T-helper 1 cell (primary cell): ENCODE measurements around the gene HMCN2.

Experiments
- DNase-seq, 5 donors: peaks; one replicate each; pipeline ENCODE4 v3.0.0-alpha.2; 2012 to 2020

Gene HMCN2

DNA sequence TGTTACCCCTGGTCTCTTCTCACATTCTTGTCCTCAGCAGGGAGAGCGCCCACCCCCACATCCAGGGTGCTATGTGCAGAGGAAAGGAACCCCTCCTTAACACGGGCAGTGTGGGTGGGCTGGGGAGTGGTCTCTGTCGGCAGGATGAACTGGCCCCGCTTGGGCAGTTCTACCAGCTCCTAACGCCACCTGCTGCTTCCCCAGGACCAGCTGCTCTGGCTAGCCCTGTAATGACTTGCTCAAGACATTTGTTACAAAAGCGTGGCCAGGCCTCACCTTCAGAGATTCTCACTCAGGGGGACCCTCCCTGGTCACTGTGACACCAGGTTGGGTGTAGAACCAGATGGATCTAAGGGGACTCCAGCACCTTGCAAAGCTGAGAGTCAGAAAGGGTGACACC lies 82.4 kb downstream of the HMCN2 start:
- DNase-seq: no peak

DNA sequence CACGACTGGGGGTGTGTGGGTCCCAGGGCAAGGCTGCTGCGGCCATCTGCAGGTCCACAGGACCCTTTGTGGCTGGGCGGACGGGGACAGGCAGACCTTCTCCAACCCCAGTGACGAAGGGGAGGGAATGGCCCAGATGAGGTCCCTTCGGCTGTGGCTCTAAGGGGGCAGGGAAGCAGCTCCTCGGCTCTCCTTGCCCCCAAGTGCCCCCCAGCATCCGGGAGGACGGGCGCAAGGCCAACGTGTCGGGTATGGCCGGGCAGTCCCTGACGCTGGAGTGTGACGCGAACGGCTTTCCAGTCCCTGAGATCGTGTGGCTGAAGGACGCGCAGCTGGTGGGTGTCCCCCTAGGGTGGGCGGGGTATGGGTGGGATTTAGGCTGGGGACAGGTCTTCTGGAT lies 82.8 kb downstream of the HMCN2 start:
- no peak for DNase-seq

DNA sequence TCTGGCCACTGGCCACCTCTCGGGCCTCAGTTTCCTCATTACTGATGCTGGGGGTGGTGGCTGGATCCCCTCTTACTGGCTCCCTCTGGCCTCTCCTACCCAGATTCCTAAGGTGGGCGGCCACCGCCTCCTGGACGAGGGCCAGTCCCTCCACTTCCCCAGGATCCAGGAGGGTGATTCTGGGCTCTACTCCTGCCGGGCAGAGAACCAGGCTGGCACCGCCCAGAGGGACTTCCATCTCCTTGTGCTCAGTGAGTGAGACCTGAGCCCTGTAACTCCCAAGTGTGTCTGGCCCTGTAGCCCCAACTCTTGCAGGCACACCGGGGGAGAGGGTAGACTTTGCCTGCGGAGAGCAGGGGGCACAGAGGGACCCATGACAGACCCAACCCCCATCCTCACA lies 83.3 kb downstream of the HMCN2 start:
- DNase-seq: no peak

DNA sequence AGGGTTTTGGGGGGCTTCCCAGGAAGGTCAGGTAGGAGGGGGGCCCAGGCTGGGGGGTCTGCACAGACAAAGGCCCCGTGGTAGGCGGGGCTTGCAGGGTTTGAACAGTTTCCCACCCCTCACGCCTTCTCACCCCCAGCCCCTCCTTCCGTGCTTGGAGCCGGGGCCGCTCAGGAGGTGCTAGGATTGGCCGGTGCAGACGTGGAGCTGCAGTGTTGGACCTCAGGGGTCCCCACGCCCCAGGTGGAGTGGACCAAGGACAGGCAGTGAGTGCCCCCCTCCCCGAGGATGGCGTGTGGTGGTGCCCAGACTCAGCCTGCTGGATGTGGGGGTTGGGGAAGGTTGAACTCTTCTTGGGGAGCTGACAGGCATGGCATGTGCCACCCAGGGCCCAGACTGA lies 83.8 kb downstream of the HMCN2 start:
- DNase-seq: no peak

DNA sequence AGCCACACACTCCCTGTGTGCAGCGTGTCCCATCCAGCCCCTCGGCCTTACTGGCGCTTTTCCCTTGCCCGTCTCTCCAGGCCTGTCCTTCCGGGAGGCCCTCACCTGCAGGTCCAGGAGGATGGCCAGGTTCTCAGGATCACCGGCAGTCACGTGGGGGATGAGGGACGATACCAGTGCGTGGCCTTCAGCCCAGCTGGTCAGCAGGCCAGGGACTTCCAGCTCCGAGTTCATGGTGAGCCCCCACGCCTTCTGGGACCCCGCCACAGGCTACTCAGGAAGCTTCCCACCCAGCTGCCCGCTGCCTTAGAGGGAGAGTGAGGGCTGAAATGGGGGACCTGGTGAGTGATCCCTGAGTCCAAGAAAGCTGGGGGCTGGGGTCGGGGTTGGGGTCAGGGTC lies 85.8 kb downstream of the HMCN2 start:
- DNase-seq: no peak

DNA sequence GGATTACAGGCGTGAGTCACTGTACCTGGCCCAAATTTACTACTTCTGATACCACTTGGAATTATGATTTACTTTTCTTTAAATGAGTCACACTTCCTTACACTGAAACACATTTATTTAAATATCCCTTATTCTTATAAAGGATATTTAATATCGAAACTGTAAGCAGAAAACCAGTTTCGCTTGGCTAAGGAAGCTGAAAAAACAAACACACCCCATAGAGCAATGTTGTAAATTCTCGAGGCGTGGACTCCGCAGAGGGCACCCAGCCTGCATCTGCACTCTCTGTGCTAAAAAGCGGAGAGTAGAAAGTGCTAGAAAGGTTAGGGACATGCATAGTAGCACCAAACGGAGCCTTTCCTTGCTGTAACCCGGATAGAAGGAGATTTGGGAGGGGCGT lies 86.5 kb downstream of the HMCN2 start:
- DNase-seq: no peak

DNA sequence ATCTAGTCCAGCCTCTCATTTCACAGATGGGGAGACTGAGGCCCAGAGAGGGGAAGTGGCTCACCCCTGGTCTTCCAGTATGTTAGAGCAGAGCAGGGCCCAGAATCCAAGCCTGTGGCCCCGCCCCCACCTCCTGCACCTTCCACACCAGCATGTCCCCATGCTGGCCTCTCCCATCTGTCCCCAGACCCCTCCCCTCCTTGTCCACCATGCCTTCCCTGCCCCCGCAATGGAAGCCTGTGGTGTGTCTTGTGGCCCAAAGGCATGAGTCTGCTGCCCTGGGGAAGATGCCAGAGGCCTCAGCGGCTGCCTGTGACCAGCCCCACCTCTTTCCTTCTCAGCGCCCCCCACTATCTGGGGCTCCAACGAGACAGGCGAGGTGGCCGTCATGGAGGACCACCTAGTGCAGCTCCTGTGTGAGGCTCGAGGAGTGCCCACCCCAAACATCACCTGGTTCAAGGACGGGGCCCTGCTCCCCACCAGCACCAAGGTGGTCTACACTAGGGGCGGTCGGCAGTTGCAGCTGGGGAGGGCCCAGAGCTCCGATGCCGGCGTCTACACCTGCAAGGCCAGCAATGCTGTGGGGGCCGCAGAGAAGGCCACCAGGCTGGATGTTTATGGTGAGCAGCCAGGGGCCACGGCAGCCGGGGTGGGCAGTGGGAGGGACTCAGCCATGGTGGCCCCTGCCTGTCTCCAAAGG lies 87.2 kb downstream of the HMCN2 start:
- no peak for DNase-seq

DNA sequence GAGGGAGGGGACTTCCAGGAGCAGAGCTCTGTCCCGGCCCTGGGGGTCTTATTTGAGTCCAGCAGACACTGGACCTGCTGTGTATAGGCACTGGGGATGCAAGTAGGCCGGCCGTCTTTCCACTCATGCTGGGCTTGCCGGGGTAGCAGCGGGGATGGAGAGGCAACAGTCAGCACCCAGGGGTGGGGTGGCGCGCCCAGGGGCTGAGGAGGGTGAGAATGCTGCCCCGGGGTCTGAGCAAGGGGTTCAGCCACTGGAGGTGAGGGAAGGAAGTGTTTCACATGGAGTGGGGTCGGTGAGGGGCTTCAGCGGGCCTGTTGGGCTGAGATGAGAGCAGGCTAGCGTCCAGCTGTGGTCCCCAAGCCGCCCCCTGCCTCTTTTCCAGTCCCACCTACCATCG lies 88.8 kb downstream of the HMCN2 start:
- DNase-seq: no peak

DNA sequence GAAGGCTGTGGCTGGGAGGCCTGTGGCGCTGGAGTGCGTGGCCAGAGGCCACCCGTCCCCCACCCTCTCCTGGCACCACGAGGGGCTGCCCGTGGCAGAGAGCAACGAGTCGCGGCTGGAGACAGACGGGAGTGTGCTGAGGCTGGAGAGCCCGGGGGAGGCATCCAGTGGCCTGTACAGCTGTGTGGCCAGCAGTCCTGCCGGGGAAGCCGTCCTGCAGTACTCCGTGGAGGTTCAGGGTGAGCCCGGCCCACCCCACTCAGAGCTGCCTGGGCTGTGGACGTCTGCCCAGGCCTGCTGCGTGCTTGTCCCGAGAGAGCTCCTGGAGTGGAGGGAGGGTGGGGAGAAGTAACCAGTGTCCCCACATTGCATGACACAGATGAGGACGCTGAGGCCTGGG lies 89.2 kb downstream of the HMCN2 start:
- no peak for DNase-seq

DNA sequence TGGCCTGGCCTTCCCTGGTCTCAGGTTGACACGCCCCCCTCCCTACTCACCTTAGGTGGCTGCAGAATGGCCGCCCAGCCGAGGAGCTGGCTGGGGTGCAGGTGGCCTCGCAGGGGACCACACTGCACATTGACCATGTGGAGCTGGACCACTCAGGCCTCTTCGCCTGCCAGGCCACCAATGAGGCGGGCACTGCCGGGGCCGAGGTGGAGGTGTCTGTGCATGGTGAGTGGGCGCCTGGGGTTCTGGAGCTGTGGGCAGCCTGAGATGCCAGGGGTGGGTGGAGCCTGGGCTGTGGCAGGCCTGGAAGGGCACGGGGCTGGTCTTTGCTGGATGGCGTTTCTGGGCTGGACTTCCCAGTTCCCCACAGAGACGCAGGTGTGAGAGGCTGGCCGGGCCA lies 90.5 kb downstream of the HMCN2 start:
- no peak for DNase-seq

DNA sequence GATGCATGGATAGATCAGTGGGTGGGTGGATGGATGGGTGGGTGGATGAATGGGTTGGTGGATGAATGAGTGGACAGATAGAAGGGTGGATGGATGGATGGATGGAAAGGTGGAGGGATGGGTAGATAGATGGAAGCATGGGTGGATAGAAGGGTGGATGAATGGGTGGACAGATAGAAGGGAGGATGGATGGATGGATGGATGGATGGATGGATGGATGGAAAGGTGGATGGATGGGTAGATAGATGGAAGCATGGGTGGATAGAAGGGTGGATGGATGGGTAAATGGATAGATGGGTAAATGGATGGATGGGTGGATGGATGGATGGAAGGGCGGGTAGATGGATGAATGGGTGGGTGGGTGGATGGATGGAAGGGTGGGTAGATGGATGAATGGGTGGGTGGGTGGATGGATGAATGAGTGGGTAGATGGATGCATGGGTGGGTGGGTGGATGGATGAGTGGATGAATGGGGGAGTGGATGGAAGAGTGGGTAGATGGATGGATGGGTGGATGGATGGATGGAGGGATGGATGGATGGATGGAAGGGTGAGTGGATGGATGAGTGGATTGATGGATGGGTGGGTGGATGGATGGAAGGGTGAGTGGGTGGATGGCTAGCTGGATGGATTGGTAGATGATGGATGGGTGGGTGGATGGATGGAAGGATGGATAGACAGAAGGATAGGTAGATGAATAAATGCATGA lies 91.5 kb downstream of the HMCN2 start:
- no peak for DNase-seq

DNA sequence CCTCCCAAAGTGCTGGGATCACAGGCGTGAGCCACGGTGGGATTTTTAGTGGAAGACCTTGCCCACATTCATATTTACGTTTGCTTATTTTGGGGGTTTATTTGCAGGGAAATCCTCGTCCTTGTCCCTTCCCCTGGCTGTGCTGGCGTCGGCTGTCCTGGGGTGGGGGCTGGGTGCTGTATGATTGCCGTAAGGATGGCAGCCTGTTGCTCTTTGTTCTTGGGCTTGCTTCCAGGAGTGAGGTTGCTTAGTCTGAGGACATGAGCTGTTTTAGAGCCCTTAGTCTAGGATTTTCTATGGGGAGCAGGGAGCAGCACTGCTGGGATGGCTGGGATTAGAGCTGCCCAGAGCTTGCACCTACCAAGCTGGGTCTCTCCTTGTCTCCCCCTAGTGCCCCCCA lies 93.4 kb downstream of the HMCN2 start:
- no peak for DNase-seq

DNA sequence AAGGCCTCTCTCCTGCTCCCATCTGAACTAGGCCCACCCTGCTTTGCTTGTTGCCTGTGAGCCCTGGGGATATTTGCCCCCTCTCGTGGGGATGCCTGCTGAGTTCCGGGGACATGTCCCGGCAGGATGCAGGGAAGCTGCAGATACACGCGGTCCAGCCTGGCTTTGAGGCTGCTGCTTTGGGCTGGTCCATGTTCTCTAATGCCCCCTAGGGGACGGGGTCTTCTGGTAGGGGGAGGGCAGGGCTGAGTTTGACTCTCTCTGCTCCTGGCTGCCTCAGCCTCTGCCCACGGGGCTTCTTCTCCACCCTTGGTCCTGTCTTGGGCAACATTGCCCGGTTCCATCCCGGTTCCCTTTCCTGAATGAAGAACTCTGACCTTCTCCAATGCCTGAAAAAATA lies 94.3 kb downstream of the HMCN2 start:
- no peak for DNase-seq

DNA sequence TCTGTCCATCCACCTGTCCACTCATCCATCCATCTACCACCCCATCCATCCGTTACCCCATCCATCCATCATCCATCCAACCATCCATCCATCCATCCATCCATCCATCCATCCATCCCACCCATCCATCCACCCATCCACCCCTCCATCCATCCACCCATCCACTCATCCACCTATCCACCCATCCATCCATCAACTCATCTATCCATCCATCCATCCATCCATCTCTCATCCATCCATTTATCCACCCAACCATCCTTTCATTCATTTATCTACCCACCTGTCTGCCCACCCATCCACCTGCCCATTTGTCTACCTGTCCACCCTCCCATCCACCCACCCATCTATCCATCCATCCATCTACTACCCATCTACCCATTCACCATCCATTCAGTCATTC lies 95.1 kb downstream of the HMCN2 start:
- no peak for DNase-seq

DNA sequence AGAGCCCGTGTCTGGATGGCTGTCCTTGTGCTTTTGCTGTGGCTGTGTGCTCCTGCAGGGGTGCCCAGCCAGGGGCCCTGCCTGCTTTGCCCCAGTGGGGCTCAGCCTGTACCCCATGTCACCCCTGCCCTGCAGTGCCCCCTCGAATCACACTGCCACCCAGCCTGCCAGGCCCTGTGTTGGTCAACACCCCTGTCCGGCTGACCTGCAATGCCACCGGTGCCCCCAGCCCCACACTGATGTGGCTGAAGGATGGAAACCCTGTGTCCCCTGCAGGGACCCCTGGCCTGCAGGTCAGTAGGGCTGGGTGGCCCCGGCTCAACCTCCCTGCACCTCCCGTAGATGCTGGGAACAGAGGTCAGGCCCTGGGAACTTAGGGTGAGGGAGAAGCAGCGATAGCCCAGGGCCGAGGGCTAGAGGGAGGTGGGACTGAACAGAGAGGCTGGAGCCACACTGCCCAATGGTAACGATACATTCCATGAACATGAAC lies 96.4 kb downstream of the HMCN2 start:
- DNase-seq: no peak

DNA sequence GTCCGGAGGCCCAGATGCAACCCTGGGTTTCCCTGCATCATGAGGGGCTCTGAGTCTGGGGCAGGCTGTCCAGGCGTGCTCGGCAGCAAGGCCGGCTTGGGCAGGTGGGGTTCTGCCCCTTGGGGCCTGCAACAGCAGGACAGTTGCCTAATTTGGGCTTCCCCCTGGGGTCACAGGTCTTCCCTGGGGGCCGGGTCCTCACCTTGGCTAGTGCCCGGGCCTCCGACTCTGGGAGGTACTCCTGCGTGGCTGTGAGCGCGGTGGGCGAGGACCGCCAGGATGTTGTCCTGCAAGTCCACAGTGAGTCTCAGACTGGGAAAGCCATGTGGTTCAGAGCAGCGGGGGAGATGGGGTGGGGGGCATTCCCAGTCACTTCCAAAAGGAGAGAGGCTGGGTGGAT lies 97.1 kb downstream of the HMCN2 start:
- DNase-seq: no peak

DNA sequence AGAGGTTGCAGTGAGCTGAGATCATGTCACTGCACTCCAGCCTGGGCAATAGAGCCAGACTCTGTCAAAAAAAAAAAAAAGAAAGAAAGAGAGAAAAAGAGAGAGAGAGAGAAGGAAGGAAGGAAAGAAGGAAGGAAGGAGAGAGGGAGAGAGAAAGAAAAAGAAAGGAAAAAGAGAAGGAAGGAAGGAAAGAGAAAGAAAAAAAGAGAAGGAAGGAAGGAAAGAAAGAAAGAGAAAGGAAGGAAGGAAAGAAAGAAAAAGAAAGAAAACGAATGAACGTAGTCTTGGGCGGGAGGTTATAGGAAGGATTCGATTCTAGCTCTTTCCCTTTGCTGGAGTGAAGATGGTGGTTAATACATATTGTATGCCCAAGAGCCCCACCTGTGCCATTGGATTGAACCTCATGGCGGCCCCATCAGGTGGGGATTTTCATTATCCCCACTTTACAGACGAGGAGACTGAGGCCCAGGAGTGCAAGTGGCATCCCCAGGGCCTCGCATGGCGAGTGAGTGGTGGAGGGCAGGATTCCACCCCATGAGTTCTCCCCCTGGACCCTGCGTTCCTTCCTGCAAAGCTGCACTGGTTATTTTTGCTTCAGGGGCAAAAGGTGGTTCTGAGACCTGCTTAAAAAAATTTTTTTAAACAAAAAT lies 98.3 kb downstream of the HMCN2 start:
- DNase-seq: no peak

DNA sequence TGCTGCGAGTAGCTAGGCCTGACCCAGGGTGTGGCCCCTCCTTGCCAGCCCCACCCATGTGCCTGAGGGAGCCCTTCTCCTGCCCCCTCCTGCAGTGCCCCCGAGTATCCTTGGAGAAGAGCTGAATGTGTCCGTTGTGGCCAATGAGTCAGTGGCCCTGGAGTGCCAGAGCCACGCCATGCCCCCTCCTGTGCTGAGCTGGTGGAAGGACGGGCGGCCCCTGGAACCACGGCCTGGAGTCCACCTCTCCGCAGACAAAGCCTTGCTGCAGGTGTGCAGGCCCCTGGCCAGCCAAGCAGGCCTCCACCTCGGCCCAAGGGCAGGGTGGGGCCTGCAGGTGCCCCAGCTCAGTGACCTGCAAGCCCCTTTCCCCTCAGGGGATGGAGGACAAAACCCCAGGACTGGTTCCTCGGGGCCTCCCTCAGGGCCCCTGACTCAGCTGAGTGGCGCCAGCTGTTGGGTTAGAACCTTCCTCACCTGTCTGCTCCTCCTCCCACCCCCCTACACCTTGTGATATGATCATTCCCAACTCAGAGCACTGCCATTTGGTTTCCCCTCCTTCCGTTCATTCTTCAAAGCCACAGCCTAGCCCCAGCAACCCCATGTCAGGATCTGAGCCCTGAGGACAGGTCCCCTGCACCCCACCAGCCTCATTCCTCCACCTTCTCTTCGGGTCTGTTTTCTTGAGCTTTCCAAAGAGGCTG lies 99.2 kb downstream of the HMCN2 start:
- no peak for DNase-seq

DNA sequence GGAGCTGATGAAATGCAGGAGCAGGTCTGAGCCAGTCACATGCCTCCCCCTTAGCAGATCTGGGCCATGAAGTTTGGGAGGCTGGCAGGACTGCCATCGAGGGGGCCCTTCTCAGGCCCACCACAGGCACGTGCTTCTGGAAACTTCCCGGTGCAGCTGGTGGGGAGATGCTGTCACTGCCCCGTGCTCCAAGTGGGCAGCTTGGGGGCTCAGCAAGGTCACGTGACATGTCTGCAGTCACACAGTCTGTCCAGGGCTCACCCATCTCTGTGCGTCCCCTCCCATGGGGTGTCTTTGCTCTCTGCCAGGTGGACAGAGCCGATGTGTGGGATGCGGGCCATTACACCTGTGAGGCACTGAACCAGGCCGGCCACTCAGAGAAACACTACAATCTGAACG lies 99.8 kb downstream of the HMCN2 start:
- DNase-seq: no peak

DNA sequence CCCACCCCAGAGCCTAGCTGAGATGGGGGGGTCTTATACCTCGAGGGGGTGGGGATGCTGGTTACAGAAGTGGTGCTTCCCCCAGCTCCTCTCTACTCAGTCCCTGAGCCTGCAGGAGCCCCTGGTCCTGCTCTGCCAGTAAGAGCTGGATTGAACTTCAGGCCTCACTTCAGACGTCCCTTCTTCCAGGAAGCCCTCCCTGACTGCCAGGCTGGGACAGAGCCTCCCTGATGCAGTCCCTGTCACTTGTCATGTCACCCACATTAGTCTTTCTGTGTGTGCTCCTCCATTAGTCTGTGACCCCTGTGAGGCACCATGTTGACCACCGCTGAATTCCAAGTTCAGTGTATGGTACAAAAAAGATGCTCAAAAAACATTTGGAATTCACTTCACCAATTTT lies 100.5 kb downstream of the HMCN2 start:
- no peak for DNase-seq

DNA sequence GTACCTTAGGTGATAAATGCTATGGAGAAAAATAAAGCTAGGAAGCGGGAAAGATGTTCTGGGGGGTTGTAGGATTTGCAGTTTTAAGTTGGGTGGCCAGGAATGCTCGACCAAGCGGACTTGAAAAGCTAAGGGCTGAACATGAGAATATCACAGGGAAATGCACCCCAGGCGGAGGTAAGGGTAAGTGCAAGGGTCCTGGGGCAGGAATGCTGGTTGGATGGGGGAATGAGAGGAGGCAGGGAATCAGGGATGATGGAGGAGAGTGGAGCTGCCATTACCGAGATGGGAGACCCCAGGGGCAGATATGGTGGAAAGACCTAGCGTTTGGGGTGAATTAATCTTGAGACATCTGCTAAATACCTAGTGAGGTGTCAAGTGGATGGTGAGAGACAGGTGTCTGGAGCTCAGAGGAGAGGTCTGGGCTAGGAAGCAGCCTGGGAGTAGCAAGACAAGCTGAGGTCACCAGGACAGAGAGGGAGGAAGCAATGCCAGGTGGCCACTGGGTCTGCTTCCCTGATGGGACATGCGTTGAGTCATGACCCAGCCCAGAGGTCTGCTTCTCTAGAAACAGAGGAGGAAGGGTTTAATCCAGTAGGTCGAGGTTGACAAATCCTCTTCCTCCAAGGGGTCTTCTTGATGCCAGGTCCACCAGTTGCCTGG lies 101.5 kb downstream of the HMCN2 start:
- DNase-seq: no peak

DNA sequence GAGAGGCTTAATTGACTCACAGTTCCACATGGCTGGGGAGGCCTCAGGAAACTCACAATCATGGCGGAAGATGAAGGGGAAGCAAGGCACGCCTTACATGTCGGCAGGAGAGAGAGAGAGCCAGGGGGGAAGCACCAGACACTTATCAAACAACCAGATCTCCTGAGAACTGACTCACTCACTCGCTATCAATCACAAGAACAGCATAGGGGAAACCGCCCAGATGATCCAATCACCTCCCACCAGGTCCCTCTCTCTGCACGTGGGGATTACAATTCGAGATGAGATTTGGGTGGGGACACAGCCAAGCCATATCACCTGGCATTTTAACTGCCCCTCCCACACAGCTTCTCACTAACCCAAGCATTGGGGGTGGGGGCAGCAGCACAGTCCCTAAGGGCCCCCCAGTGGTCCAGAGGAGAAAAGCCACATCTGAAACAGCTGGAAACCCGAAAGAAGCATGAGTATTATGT lies 103.1 kb downstream of the HMCN2 start:
- peak in 1 of 5 donors; percentile 11 for DNase-seq

DNA sequence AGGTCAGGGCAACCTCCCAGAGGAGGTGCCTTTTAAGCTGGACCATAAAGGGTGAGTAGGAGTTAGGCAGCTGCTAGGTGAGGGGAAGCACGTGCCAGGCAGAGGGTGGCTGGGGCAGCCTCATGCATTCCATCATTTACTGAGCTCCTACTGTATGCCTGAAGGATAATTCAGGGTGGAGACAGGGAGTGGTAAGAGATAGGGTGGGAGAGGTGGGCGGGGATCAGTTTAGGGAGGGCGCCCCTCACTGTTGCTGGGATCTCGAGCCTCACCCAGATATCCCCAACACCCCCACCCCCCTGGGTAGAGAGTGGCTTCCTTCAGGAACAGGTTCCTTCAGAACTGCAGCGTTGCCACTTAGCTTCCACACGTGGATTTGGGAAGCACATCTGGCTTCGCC lies 104.7 kb downstream of the HMCN2 start:
- no peak for DNase-seq
